ENCODE measurements around the gene BMPR1A.

The BMPR1A gene

DNA sequence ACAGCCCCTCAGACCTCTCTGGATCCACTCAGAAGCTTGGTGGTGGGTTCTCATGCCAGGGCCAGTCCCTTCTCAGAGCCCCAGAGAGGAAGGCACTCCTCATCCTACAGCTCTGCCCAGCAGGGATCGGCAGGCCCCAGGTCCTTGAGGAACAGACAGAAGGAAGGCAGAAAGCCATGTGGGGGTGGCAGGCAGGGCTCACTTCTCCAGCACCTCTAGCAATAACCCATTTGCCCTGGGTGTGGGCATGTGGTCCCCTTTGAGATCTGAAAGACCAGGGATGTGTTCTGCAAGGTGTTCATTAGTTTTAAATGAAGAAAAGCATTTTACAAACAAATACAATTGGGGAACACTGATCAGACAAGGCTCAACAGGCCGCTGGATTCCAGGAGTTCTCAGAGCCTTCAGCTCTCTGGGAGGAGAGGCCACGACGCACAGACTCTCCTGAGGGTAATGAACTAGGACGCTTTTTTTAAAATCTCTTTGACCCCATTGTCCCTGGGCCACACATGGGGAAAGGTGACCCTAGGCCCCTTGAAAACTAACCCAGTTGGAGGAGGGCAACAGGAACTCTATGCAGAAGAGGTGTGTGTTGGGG lies 47.5 kb upstream of the BMPR1A start:
- no peak overlapping the region for H3K27ac ChIP-seq
- no peaks in the 10 kb centered on the region for H3K79me2 ChIP-seq
- no peak overlapping the region for H2AFZ ChIP-seq
- TF ChIP-seq, protein P1, sequence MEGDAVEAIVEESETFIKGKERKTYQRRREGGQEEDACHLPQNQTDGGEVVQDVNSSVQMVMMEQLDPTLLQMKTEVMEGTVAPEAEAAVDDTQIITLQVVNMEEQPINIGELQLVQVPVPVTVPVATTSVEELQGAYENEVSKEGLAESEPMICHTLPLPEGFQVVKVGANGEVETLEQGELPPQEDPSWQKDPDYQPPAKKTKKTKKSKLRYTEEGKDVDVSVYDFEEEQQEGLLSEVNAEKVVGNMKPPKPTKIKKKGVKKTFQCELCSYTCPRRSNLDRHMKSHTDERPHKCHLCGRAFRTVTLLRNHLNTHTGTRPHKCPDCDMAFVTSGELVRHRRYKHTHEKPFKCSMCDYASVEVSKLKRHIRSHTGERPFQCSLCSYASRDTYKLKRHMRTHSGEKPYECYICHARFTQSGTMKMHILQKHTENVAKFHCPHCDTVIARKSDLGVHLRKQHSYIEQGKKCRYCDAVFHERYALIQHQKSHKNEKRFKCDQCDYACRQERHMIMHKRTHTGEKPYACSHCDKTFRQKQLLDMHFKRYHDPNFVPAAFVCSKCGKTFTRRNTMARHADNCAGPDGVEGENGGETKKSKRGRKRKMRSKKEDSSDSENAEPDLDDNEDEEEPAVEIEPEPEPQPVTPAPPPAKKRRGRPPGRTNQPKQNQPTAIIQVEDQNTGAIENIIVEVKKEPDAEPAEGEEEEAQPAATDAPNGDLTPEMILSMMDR (IDR thresholded peaks at IDR 0.05): no peak
- H3K4me2 ChIP-seq (ENCODE audit: low read length): no peak overlapping the region
- H3K4me3 ChIP-seq (ENCODE audit: low read depth, low read length): no peak overlapping the region
- H3K36me3 ChIP-seq (ENCODE audit: control insufficient read depth, insufficient read depth, low read length): no peaks in the 10 kb centered on the region
- H3K4me1 ChIP-seq: peaks cover 4% of the 10 kb centered on the region
- no peak overlapping the region for H3K9ac ChIP-seq
- no peaks in the 10 kb centered on the region for H3K27me3 ChIP-seq (ENCODE audit: control insufficient read depth, insufficient read depth, low read length)
- H3K9me3 ChIP-seq (ENCODE audit: control insufficient read depth, low read length): no peaks in the 10 kb centered on the region

DNA sequence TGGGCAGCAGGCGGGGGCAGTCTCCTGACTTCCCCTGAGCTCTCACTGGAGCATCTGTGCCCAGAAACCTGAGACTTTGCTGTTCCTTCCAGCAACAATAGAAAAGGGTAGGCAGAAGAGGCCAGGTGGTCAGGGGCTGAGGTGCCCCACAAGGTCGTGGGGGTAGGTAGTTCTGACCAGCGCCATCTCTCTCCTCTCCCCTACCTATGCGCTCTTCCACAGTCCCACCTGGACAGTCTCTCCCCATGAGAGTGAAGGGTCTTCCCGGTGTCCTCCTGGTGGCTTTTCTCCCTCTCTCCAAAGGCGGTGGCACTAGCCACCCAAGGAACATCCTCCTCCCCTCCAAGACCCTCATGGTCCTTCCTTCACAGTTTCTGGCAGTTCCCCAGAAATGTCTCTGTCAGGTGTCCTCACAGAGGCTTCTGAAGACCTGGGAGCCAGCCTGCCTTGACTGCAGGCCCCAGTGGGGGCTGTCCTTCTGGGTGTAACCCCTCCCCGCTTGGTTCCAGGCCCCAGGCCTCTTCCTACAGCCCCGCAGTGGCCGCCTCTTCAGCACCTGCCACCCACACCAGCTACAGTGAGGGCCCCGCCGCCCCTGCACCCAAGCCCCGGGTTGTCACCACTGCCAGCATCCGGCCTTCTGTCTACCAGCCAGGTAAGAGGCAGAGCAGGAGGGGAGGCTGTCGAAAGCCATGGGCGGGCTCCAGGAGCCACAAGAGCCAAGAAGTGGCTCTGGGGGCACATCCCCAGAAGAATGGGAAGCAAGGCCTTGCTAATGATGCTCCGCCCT lies 46.8 kb upstream of the BMPR1A start:
- H3K79me2 ChIP-seq: no peaks in the 10 kb centered on the region
- H3K9ac ChIP-seq: no peak overlapping the region
- H3K9me3 ChIP-seq (ENCODE audit: control insufficient read depth, low read length): no peaks in the 10 kb centered on the region
- no peak overlapping the region for H2AFZ ChIP-seq
- H3K4me3 ChIP-seq (ENCODE audit: low read depth, low read length): no peak overlapping the region
- peaks cover 4% of the 10 kb centered on the region for H3K4me1 ChIP-seq
- no peak overlapping the region for H3K27ac ChIP-seq
- no peaks in the 10 kb centered on the region for H3K27me3 ChIP-seq (ENCODE audit: control insufficient read depth, insufficient read depth, low read length)
- TF ChIP-seq, protein P1 (IDR thresholded peaks at IDR 0.05): no peak
- H3K36me3 ChIP-seq (ENCODE audit: control insufficient read depth, insufficient read depth, low read length): no peaks in the 10 kb centered on the region
- H3K4me2 ChIP-seq (ENCODE audit: low read length): no peak overlapping the region

DNA sequence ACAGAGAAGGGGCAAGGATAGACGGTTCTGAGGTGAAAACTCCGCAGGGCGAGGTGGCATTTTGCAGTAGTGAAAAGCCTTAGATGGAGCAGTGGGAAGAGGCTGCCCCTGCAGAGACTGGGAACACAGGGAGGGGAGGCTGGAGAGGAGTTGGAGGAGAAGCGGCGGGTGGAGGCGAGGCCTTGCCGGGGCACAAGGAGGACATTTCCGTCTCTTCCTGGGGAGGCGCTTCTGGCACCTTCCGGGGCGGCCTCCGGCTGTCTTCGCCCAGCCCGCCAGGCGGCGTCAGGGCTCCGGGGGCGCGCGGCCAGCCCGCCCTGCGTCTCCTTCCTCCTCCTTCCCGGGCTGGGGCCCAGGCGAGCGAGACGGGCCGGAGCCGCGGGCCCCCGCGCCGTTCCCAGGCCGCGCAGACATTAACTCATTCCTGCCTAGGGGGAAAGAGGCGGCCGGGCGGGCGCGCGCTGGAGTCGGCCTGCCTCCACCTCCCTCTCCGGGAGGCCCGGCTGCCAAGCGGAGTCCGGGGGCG lies 45.4 kb upstream of the BMPR1A start:
- TF ChIP-seq, protein P1 (IDR thresholded peaks at IDR 0.05): peak; percentile 95
- no peaks in the 10 kb centered on the region for H3K36me3 ChIP-seq (ENCODE audit: control insufficient read depth, insufficient read depth, low read length)
- no peaks in the 10 kb centered on the region for H3K27me3 ChIP-seq (ENCODE audit: control insufficient read depth, insufficient read depth, low read length)
- H3K9ac ChIP-seq: no peak overlapping the region
- peak overlapping the region; percentile 33 for H3K4me2 ChIP-seq (ENCODE audit: low read length)
- H3K79me2 ChIP-seq: no peaks in the 10 kb centered on the region
- H2AFZ ChIP-seq: peak overlapping the region; percentile 100
- H3K4me3 ChIP-seq (ENCODE audit: low read depth, low read length): peak overlapping the region; percentile 66
- no peaks in the 10 kb centered on the region for H3K9me3 ChIP-seq (ENCODE audit: control insufficient read depth, low read length)
- H3K4me1 ChIP-seq: peaks cover 4% of the 10 kb centered on the region
- peak overlapping the region; percentile 82 for H3K27ac ChIP-seq

DNA sequence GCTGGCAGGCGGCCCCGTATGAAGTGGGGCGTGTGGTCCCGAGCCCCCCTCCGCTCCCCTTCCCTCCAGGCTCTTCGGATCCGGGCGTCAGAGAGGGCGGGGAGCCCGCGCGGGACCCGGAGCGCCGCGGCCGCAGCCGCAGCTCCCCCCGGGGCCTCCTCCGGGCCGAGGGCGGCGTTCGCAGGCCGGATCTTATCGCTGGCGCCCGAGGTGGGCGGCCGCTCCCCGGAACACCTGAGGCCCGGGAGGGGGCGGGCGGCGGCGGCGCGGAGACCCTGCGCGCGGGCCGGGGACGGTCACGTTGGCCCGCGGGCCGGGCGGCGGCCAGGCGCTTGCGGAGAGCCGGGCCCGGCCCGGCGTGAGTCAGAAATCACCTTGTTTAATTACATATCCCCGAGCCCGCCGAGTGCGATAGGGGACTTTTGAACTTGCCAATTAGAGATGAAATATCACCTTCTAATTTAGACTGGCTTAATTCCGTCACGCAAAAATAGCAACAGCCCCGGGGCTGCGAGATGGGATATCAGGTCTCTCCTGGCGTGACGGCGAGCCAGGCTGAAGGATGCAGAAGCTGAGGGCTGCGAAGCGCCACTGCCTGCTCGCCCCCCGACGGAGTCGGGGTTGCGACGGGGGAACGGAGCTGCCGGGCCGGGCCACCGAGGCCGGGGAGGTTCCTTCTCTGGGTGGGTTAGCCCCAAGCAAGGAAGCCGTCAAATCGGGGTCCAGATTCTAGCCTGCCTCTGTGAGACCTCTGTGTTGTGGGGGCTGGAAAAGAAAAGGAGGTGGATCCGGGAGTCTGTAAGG lies 44.7 kb upstream of the BMPR1A start:
- H2AFZ ChIP-seq: peak overlapping the region; percentile 100
- peak overlapping the region; percentile 91 for H3K4me2 ChIP-seq (ENCODE audit: low read length)
- H3K36me3 ChIP-seq (ENCODE audit: control insufficient read depth, insufficient read depth, low read length): no peaks in the 10 kb centered on the region
- H3K4me3 ChIP-seq (ENCODE audit: low read depth, low read length): peak overlapping the region; percentile 75
- peak overlapping the region; percentile 82 for H3K27ac ChIP-seq
- no peaks in the 10 kb centered on the region for H3K79me2 ChIP-seq
- peak overlapping the region; percentile 58 for H3K9ac ChIP-seq
- H3K27me3 ChIP-seq (ENCODE audit: control insufficient read depth, insufficient read depth, low read length): no peaks in the 10 kb centered on the region
- H3K9me3 ChIP-seq (ENCODE audit: control insufficient read depth, low read length): no peaks in the 10 kb centered on the region
- H3K4me1 ChIP-seq: peaks cover 4% of the 10 kb centered on the region
- TF ChIP-seq, protein P1 (IDR thresholded peaks at IDR 0.05): no peak

All from parathyroid adenoma (tissue), 2 donors.